Activated CD4-positive, alpha-beta T cell treated with anti-CD3 and anti-CD28 coated beads, Interleukin-2, amount 50 U/mL, for 16 hours (primary cell): ENCODE measurements around the gene CYSLTR2.
"Not testable (repeated sequence)": the region's sequence is repeated elsewhere in the genome, so short reads cannot be mapped to it uniquely, and the experiment has no call there.

ENCODE experiments used
- DNase-seq: peaks from one replicate; pipeline ENCODE4 v3.0.0-alpha.2; 2020

CYSLTR2 gene

DNA sequence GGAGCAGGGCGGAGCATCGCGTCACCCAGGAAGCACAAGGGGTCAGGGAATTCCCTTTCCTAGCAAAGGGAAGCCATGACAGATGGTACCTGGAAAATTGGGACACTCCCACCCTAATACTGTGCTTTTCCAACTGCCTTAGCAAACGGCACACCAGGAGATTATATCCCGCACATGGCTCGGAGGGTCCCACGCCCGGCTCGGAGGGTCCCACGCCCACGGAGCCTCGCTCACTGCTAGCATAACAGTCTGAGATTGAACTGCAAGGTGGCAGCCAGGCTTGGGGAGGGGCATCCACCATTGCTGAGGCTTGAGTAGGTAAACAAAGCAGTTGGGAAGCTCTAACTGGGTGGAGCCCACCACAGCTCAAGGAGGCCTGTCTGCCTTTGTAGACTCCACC lies 42.9 kb downstream of the CYSLTR2 start:
- not testable (repeated sequence) for DNase-seq

DNA sequence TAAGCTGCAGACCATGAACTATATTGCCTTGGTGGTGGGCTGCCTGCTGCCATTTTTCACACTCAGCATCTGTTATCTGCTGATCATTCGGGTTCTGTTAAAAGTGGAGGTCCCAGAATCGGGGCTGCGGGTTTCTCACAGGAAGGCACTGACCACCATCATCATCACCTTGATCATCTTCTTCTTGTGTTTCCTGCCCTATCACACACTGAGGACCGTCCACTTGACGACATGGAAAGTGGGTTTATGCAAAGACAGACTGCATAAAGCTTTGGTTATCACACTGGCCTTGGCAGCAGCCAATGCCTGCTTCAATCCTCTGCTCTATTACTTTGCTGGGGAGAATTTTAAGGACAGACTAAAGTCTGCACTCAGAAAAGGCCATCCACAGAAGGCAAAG lies 53.7 kb downstream of the CYSLTR2 start:
- no peak for DNase-seq

DNA sequence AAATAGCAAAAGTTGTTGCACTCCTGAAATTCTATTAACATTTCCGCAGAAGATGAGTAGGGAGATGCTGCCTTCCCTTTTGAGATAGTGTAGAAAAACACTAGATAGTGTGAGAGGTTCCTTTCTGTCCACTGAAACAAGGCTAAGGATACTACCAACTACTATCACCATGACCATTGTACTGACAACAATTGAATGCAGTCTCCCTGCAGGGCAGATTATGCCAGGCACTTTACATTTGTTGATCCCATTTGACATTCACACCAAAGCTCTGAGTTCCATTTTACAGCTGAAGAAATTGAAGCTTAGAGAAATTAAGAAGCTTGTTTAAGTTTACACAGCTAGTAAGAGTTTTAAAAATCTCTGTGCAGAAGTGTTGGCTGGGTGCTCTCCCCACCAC lies 55.0 kb downstream of the CYSLTR2 start:
- no peak for DNase-seq

DNA sequence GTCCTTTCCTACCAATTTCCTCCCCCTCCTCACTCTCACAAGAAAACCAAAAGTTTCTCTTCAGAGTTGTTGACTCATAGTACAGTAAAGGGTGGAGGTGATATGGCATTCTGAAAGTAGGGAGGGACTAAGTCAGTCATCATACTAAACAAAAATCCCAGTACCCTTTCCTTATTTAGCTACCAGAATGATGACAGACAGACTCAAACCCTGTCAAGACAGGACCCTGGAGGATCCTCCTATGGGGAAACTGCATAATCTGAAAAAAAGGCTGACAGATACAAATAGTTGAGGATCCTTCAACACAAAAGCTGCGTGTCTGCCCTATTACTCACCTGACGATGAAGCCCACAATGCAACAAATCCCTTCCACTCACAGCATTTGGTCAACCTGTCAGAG lies 55.5 kb downstream of the CYSLTR2 start:
- peak; percentile 39 for DNase-seq

DNA sequence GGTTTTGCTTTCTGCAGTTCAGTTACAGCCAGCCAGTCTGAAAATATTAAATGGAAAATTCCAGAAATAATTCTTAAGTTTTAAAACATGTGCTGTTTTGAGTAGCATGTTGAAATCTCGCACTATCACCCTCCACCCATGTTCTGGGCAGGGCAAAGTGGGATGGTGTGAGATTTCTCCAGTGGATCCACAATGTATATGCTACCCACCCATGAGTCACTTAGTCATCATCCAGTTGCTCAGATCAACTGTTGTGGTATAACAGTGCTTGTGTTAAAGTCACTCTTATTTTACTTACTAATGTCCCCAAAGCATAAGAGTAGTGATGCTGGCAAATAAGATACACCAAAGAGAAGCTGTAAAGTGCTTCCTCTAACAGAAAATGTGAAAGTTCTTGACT lies 56.4 kb downstream of the CYSLTR2 start:
- DNase-seq: no peak

DNA sequence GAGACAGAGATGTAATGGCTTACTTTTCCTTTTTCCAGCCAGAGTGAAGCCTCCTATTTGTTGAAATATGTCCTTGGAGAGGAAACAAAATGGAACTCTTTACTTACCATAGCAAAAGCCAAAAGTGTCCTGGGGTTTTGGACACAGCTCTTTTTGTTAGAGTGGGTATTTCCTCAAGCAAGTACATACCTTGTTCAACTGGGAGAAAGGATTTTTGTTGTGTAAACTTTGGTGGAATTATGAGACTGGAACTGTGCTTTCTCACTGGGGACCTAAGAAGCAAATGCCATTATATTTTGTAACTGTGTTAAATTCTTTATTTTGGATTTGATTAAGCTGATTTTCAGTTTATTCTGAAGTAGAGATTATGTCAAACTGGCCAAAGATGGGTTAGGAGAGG lies 58.4 kb downstream of the CYSLTR2 start:
- no peak for DNase-seq

DNA sequence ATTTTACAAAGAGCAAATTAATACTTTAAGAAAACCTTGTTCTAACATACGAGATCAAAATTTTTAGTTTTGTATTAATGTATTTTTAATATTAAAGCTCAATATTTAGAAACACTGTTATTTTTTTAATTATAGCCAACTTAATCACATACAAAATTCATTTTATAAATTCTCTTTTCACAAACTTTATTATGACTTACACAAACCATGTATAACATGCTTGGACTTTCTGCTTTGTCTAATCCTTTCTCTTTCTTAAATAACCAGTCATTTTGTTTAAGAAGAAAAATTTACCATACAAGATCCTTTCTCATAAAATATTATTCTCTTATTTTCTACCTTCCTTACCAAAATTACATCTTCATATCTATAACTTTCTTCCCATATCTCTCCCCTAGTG lies 62.2 kb downstream of the CYSLTR2 start:
- DNase-seq: no peak

DNA sequence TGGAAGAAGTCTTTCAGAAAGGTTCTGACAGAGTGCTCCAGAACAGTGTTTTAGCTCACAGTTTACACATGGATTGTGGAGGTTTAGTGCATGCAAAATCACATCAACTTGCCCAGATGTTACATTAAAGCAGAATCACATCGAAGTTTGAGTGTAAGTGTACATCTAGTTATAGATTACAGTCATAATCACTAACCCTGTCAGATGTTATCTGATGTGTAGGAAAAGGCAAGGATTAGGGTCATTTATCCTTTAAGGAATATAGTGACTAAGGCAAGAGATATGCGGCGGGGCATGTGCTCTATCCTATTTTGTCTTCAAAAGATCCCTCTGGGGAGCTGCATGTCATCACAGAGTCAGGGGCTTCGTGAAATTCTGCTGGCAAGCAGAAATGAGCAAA lies 66.9 kb downstream of the CYSLTR2 start:
- DNase-seq: no peak

DNA sequence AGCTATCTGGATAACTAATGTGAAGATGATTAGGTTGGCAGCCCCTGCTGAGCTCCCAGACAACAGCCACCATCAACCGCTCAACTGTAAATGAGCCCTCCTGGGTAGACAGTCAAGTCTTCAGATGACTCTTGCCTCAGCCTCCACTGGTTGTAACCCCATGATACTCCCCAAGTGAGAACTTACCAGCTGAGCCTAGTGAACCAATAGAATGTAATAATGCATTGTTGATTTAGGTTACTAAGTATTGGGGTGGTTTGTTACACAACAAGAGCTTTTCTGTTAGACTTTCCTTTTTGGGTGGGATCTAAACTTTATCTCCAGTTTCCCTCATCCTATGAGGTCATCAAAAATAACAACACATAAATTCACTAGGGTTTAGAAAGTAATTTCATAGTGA lies 69.4 kb downstream of the CYSLTR2 start:
- DNase-seq: no peak

DNA sequence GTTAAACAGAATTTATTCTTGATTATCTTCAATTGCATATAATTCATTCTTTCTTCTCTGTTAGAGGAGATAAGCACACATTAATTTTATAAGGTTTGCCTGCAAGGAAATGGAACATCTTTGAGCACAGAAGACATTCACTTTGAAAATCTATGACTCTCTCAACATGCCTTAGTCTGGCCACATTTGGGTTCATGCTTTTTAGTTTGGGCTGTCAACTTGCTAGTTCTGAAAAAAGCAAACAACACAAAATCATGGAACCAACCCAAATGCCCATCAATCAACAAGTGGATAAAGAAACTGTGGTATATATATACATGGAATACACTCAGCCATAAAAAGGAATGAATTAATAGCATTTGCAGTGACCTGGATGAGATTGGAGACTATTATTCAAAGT lies 71.5 kb downstream of the CYSLTR2 start:
- DNase-seq: no peak

DNA sequence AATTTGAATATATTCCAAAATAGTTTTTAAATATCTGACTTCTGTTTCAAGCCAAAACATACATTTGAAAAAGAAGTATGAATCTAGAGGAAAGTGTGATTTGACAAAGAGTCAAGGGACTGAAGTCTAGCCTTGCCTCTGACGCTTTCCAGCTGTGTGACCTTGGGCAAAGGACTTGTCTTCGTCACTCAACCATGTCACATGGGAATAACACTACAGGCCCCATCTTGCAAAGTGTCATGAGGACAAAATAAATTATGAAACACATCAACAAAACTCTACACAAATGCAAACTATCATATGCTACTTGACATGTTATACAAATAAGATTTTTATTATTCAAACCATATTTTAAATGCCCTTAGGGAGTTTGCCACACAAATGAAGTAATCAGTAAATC lies 73.0 kb downstream of the CYSLTR2 start:
- DNase-seq: no peak

DNA sequence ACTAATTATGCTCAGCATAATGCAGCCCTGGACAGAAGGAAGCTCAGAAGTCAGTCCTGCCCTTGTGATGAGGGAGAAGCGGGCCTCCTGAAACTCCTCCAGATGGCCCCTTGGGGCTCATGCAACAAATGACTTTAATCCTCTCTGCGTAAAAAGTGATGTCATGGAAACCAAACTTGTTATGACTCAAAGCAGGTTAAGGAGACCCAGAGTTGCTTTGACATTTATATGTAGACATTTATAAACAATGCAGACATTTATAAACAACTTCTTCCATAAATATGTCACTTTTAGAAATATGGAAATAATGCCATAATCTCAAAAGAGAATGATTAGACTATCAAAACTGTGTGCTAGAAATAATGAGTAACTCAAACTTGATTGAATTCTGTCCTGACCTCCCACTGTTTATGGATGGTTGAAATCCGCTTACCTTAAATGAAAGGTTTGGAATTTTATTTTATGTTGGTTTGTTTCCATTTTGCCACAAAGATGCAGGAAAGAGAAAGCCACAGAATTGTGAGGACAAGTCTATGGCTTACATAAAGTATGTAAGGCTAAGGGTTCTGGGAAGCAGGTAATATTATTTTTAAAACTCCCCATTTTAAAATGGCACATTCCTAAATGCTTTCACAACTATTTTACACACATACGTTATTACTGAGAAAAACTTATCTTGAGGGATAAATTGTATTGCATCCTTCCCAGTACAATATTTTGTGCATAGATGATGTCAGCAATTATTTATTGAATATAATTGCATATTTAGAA lies 73.7 kb downstream of the CYSLTR2 start:
- peak; percentile 25 for DNase-seq

DNA sequence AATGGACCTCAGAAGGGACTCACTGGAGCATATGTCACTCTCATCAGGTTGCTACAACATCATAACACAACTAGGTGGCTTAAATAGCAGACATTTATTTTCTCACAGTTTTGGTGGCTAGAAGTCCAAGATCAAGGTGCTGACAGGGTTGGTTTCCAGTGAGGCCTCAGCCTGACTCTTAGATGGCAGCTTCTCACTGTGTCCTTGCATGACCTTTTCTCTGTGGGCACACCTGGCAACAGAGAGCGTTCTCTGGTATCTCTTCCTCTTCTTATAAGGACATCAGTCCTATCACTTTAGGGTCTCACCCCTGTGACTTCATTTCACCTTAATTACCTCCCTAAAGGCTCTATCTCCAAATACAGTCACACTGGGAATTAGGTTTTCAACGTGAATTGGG lies 74.5 kb downstream of the CYSLTR2 start:
- DNase-seq: no peak

DNA sequence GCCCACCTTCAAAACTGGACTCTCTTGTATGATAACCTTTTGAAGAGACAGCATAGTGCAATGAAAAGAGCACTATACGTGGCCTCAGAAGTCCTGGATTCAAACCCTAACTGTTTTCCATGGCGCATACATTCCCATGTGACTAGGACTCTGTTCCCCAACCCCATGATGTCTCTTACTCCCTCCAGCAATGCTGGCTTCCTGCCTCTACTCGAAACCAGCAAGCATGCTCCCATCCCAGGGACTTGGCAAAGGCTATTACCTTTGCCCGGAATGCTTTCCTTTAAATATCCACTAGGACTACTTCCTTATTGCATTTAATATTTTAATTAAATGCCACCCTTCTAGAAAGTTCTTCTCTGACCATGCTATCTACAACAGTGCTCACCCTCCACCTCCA lies 75.1 kb downstream of the CYSLTR2 start:
- no peak for DNase-seq

DNA sequence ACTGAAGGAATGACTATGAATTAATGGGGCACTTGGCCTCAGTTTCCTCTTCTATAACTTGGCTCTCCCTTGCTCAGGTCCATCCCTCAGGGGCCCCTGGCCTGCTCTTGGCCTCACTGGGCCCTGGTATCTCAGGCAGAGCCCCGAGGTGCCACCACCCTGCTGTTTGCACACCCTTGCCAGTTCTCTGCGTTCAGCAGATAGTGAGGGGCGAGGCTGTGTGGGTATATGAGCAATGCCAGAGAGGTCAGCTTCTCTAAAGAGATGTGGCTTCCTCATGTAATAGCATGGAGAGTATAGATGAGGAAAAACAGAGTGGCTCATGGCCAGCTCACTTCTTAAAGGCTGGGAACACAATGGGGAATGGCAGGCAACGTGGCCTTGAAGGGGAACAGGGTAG lies 76.1 kb downstream of the CYSLTR2 start:
- DNase-seq: no peak

DNA sequence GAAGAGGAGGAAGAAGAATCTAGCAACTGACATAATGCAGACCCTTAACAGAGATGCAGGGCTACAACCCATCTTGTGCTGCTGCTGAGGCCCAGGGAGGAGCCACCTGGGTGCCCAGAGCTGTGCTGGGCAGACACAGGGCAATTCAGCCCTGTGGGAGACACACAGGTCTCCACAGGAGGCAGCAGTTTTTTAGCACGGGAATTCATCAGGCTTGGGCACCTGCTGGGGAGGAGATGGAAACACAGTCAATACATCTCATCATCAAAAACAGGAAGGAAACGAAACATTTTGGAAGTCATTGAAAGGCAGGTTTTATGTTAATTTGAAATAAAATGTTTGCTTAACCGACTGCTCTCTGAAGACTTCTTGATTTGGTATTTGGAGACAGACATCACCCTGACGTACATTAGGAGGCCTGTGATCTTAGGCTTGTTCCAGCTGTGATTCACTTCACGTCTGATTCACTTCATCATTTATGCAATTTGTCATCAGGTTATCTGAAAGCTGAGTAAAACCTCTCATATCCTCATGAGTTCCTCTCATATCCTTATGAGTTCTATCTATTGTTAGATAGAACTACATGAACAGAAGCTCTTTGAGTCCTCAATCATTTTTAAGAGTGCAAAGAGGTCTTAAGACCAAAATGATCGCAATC lies 77.4 kb downstream of the CYSLTR2 start:
- peak; percentile 20 for DNase-seq

DNA sequence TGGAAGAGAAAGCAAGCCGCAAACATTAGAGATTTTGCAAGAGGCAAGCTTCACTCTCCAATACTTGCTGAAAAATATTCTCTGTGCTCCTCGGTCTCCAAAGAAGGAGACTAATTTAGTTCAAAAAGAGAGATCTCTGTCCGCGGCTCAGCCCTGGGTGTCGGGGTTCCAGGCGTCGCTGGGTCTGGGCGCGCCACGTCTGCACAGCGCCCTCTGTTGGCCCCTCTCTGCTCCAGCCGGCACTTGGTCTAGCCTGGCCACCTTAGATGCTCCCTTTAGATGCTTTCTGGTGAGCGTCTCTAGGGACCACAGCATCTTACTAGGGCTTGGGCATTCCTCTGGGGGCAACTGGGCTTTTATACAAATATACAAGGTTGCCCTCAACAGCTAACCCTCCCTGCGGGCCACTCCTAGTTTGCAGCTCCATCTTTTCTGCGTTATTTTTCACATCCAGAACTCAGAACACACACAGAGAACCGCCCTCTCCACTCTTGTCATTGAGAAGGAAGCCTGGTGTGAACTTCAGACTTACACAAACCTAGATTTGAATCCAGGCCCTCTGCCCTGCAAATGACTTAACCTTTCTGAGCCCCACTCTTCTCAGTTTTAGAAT lies 78.3 kb downstream of the CYSLTR2 start:
- DNase-seq: peak; percentile 63

DNA sequence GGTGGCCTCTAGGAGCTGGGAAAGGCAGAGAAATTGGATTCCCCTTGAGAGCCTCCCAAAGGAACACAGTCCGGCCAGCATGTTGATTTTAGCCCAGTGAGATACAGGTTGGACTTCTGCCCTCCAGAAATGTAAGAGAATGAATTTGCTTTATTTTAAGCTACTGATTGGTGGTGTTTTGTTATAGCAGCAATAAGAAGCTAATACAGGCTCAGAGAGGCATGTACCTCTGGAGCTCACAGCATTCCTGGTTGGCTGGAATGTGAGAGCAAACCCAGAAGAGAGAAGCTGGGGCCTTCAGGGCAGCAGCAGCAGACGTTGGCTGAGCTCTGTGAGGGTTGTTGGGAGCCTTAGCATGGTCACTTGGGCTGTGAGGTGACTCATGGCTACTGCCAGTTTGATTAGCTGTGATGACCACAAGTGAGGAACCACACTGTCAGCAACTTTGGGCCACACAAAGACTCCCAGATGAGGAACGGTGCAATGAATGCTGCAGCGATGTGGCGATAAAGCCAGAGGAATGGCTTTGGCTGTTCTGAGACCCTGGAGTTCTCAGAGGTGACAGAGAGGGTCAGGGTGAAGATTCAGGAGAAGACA lies 80.1 kb downstream of the CYSLTR2 start:
- no peak for DNase-seq

DNA sequence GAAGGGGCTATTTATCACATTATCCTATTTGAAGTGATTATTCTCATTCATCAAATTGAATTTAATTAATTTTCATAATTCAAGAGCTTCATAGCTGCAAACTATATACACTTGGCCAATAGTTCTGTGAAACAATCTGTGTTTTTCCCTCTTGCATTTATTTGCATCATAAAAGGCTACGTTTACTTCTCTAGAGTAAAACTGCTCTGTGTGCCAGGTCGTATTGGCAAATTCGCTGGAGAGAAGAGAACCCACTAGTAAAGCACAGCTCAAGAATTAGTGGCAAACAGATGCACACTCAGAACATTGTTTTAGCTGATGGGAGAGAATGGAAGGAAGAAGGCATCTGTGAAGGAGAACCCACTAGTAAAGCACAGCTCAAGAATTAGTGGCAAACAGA lies 81.8 kb downstream of the CYSLTR2 start:
- DNase-seq: no peak

DNA sequence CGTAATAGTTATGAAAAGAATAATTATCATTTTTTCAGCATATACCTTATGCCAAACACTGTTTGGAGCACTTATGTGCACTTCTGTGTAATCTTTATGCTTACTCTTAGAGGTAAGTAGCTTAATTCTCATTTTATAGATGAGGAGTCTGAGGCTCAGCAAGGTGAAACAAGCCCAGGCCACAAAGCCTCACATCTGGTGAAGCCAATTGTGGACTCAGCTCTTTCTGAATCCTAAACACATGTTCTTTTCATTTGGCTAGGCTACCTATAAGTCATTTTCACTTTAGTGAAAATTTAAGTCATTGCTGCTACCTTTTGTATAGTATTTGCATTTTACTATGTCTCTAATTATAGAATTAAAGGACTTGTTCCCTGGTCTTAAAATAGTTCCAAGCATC lies 84.0 kb downstream of the CYSLTR2 start:
- DNase-seq: no peak

DNA sequence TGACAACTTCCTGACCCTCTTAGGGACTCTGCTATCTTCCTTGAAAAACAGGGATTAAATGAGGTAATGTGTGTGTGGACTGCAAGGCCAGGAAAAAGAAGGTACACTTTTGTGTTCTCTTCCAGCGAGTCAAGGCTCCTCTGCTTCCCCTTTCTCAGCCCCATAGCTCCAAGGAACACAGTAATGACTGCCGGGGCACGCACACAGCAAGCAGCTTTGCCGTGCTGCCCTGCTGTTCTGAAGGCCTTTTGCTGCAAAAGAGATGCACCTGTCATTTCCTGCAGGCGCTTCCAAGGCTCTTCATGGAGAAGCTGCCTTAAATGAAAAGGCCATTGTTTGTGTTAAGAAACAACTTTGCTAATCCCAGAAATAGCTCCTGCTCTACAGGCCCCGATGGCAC lies 84.6 kb downstream of the CYSLTR2 start:
- no peak for DNase-seq

DNA sequence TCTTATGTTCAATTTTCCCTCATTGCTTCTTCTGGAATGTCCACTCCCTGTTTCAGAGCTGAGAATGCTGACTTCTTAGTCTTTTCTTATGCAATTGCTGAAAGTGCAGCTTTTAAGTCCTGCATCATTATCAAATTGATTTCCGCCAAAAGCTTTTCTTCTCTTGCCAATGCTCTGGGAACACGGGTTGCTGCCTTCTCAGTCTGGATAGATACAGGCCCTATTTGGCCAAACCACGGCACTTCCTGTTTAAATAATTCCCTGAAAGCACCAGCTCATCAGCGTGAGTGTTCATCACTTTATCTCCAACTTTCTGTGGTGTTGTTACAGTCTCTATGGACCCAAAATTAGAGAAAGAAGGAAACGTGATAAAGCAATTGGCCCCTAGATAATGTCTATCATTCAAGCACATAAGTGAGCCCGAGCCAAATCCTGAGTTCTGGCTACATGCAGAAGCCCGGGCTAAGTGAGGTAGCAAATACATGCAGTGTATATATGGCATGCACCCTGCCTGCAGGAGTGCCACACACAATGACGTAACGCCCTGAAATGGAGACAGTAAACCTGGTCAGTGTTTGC lies 85.7 kb downstream of the CYSLTR2 start:
- DNase-seq: no peak

DNA sequence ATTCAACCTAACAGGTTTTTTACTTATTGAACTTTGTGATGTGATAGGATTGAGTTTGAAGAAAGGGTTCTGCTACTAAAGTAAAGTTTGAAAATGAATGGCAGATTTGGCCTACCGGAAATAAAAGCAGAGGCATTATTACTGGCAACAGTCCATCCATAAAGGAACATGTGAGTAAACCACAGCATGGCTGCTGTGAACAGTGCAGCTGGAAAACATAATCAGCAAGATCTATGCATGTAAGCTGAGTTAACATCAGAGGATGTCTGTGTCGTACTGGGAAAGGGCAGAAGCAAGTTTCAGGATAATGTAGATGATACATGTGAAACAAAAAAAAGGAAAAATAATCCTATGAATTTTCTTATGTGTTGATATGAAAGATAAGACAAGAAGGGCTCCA lies 87.6 kb downstream of the CYSLTR2 start:
- no peak for DNase-seq

DNA sequence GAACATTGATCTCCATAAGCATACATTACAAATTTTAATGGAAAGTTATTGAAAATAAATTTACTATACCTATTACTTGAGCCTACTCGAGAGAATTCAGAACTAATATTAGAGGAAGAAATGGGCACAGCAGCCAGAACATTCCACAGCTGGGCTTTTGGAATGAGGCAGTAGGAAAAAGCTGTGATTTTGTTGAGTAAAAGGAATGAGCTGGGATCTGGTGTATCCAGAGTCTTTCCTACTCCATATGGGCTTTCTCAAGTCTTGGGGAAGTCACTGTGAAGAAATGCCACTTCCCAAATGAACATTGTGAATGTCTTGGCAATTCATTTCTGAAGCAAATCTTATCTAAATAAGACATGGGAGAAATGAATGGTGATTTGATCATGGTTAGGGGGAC lies 93.1 kb downstream of the CYSLTR2 start:
- no peak for DNase-seq
